ENCODE measurements around the gene GALNT10.

GALNT10 gene

GRCh38 chr5:154375329-154376008, 184.9 kb downstream of the GALNT10 start:
- H3K79me2 ChIP-seq (ENCODE audit: insufficient read depth, low read length): no peaks in the 10 kb centered on the region
- no peaks in the 10 kb centered on the region for H3K4me1 ChIP-seq (ENCODE audit: insufficient read depth, low read length)
- ATAC-seq (ENCODE audit: insufficient read depth, low read depth): no peak
- H3K4me2 ChIP-seq (ENCODE audit: insufficient read depth, low read length): no peak overlapping the region
- H4K20me1 ChIP-seq (ENCODE audit: insufficient read depth, low read length): no peaks in the 10 kb centered on the region; the same call in 1 of the 2 replicates
- no peak overlapping the region for H3K27ac ChIP-seq (ENCODE audit: low read length)
- no peaks in the 10 kb centered on the region for H3K9me3 ChIP-seq (ENCODE audit: insufficient read depth, low read length, severe bottlenecking)
- H3K27me3 ChIP-seq (ENCODE audit: insufficient read depth, low read length, poor library complexity): no peaks in the 10 kb centered on the region
- TF ChIP-seq EZH2 (IDR thresholded peaks at IDR 0.05; ENCODE audit: borderline replicate concordance, low read depth, low read length, severe bottlenecking) (no peak), CTCF (IDR thresholded peaks at IDR 0.05; ENCODE audit: borderline replicate concordance, extremely low read depth, low read length, poor library complexity, severe bottlenecking) (no peak)
- no peak for DNase-seq
- peaks cover 5% of the 10 kb centered on the region for H3K36me3 ChIP-seq (ENCODE audit: insufficient read depth, low read length)
- H3K9ac ChIP-seq (ENCODE audit: low read depth, low read length): no peak overlapping the region
- H3K4me3 ChIP-seq (ENCODE audit: low read depth in 1 of 2, low read length in 2 of 2): no peak overlapping the region
- no peak overlapping the region for H2AFZ ChIP-seq (ENCODE audit: low read depth, low read length)

- no peaks in the 10 kb centered on the region for H3K79me2 ChIP-seq (ENCODE audit: insufficient read depth, low read length)
- H3K27me3 ChIP-seq (ENCODE audit: insufficient read depth, low read length, poor library complexity): no peaks in the 10 kb centered on the region
- H4K20me1 ChIP-seq (ENCODE audit: insufficient read depth, low read length): no peaks in the 10 kb centered on the region; the same call in 1 of the 2 replicates
- no peak overlapping the region for H2AFZ ChIP-seq (ENCODE audit: low read depth, low read length)
- TF ChIP-seq CTCF (IDR thresholded peaks at IDR 0.05; ENCODE audit: borderline replicate concordance, extremely low read depth, low read length, poor library complexity, severe bottlenecking) (no peak), EZH2 (IDR thresholded peaks at IDR 0.05; ENCODE audit: borderline replicate concordance, low read depth, low read length, severe bottlenecking) (no peak)
- H3K9ac ChIP-seq (ENCODE audit: low read depth, low read length): no peak overlapping the region
- no peaks in the 10 kb centered on the region for H3K4me1 ChIP-seq (ENCODE audit: insufficient read depth, low read length)
- H3K9me3 ChIP-seq (ENCODE audit: insufficient read depth, low read length, severe bottlenecking): no peaks in the 10 kb centered on the region
- no peak overlapping the region for H3K4me3 ChIP-seq (ENCODE audit: low read depth in 1 of 2, low read length in 2 of 2)
- no peak overlapping the region for H3K4me2 ChIP-seq (ENCODE audit: insufficient read depth, low read length)
- DNase-seq (no peak), ATAC-seq (ENCODE audit: insufficient read depth, low read depth) (no peak)
- H3K36me3 ChIP-seq (ENCODE audit: insufficient read depth, low read length): peaks cover 13% of the 10 kb centered on the region
- H3K27ac ChIP-seq (ENCODE audit: low read length): no peak overlapping the region
Measured at GRCh38 chr5:154376481-154376880, 185.9 kb downstream of the GALNT10 start.

- Histone ChIP-seq H3K27ac (ENCODE audit: low read length) (no peak overlapping the region), H3K36me3 (ENCODE audit: insufficient read depth, low read length) (peaks cover 19% of the 10 kb centered on the region), H4K20me1 (ENCODE audit: insufficient read depth, low read length) (no peaks in the 10 kb centered on the region; the same call in 1 of the 2 replicates), H3K4me3 (ENCODE audit: low read depth in 1 of 2, low read length in 2 of 2) (no peak overlapping the region), H3K4me2 (ENCODE audit: insufficient read depth, low read length) (no peak overlapping the region), H3K9ac (ENCODE audit: low read depth, low read length) (no peak overlapping the region), H3K4me1 (ENCODE audit: insufficient read depth, low read length) (no peaks in the 10 kb centered on the region), H3K79me2 (ENCODE audit: insufficient read depth, low read length) (no peaks in the 10 kb centered on the region), H3K9me3 (ENCODE audit: insufficient read depth, low read length, severe bottlenecking) (no peaks in the 10 kb centered on the region), H2AFZ (ENCODE audit: low read depth, low read length) (no peak overlapping the region), H3K27me3 (ENCODE audit: insufficient read depth, low read length, poor library complexity) (no peaks in the 10 kb centered on the region)
- TF ChIP-seq CTCF (IDR thresholded peaks at IDR 0.05; ENCODE audit: borderline replicate concordance, extremely low read depth, low read length, poor library complexity, severe bottlenecking) (no peak), EZH2 (IDR thresholded peaks at IDR 0.05; ENCODE audit: borderline replicate concordance, low read depth, low read length, severe bottlenecking) (no peak)
- ATAC-seq (ENCODE audit: insufficient read depth, low read depth): no peak
- no peak for DNase-seq
Measured at GRCh38 chr5:154377754-154378533, 187.4 kb downstream of the GALNT10 start.
